Stimulated activated CD8-positive, alpha-beta memory T cell treated with anti-CD3 and anti-CD28 coated beads, Interleukin-7, amount 100 ng/mL, for 1 hour (primary cell): ENCODE measurements around the gene INPP4B.
"Not testable (repeated sequence)": the region's sequence is repeated elsewhere in the genome, so short reads cannot be mapped to it uniquely, and the experiment has no call there.

Source experiments
- DNase-seq, 2 donors: peaks; one replicate each; pipeline ENCODE4 v3.0.0-alpha.2; 2020; ENCODE audit warnings: low read depth in 2 of 2

Gene INPP4B

GRCh38 chr4:142824368-142824767, 21.7 kb downstream of the INPP4B start:
- no peak for DNase-seq

- DNase-seq, result no peak
These were observed 22.3 kb downstream of the INPP4B start for GRCh38 chr4:142823796-142824195.

GRCh38 chr4:142818476-142818875, 27.6 kb downstream of the INPP4B start:
- no peak for DNase-seq

- DNase-seq, result no peak
These were observed 28.1 kb downstream of the INPP4B start for GRCh38 chr4:142818031-142818430.

GRCh38 chr4:142817442-142817841, 28.7 kb downstream of the INPP4B start:
- DNase-seq, result no peak

GRCh38 chr4:142815834-142816233, 30.3 kb downstream of the INPP4B start:
- DNase-seq, result no peak

- no peak for DNase-seq
These were observed 32.7 kb downstream of the INPP4B start for GRCh38 chr4:142813388-142813787.

GRCh38 chr4:142812091-142812490, 34.0 kb downstream of the INPP4B start:
- DNase-seq, result no peak

GRCh38 chr4:142811034-142811433, 35.1 kb downstream of the INPP4B start:
- no peak for DNase-seq

- no peak for DNase-seq
These were observed 36.5 kb downstream of the INPP4B start for GRCh38 chr4:142809559-142809958.

GRCh38 chr4:142803879-142804278, 42.2 kb downstream of the INPP4B start:
- DNase-seq, result not testable (repeated sequence)

GRCh38 chr4:142801966-142802365, 44.1 kb downstream of the INPP4B start:
- DNase-seq, result no peak

GRCh38 chr4:142781114-142781513, 65.0 kb downstream of the INPP4B start:
- DNase-seq, result no peak

- no peak for DNase-seq
These were observed 67.2 kb downstream of the INPP4B start for GRCh38 chr4:142778900-142779299.

GRCh38 chr4:142778430-142778829, 67.7 kb downstream of the INPP4B start:
- no peak for DNase-seq

- DNase-seq, result no peak
These were observed 68.9 kb downstream of the INPP4B start for GRCh38 chr4:142777045-142777743.

- no peak for DNase-seq
These were observed 70.1 kb downstream of the INPP4B start for GRCh38 chr4:142776026-142776425.

- DNase-seq, result no peak
These were observed 72.6 kb downstream of the INPP4B start for GRCh38 chr4:142773505-142773904.

GRCh38 chr4:142762280-142762679, 83.8 kb downstream of the INPP4B start:
- DNase-seq, result no peak

- no peak for DNase-seq
These were observed 93.8 kb downstream of the INPP4B start for GRCh38 chr4:142752202-142752786.

GRCh38 chr4:142743121-142743825, 102.8 kb downstream of the INPP4B start:
- no peak for DNase-seq

GRCh38 chr4:142741995-142742394, 104.1 kb downstream of the INPP4B start:
- DNase-seq, result no peak

- no peak for DNase-seq
These were observed 117.9 kb downstream of the INPP4B start for GRCh38 chr4:142728233-142728632.
